ENCODE results near the gene SRGN. TPM values are rescaled to one million over a fixed set of nuclear protein-coding genes. Genes with fewer than 3 reads are reported as not detected.

SRGN gene
- total RNA-seq, 1 donor from 2014 or later = 232 TPM

GRCh38 chr10:69062901-69063300 lies 25.0 kb upstream of the SRGN start:
- Histone ChIP-seq H3K9me3 (no peaks in the 10 kb centered on the region), H3K27ac (peak overlapping the region; percentile 91), H3K4me3 (no peak overlapping the region), H3K27me3 (ENCODE audit: low read depth) (no peaks in the 10 kb centered on the region), H3K4me1 (peaks cover 62% of the 10 kb centered on the region), H3K36me3 (no peaks in the 10 kb centered on the region)
- TF ChIP-seq CTCF (IDR thresholded peaks at IDR 0.05) = no peak
- DNase-seq (no peak), ATAC-seq (no peak)
- intact Hi-C loops (cut with DNase I) = no loop called here

- peak overlapping the region; percentile 68 for H3K27ac ChIP-seq
- no peaks in the 10 kb centered on the region for H3K9me3 ChIP-seq
- H3K27me3 ChIP-seq (ENCODE audit: low read depth) = no peaks in the 10 kb centered on the region
- no peak for TF ChIP-seq CTCF (IDR thresholded peaks at IDR 0.05)
- H3K4me3 ChIP-seq = no peak overlapping the region
- peaks cover 52% of the 10 kb centered on the region for H3K4me1 ChIP-seq
- no peaks in the 10 kb centered on the region for H3K36me3 ChIP-seq
- ATAC-seq (no peak), DNase-seq (no peak)
- intact Hi-C loops (cut with DNase I) = no loop called here
Measured at GRCh38 chr10:69064762-69065328, 23.1 kb upstream of the SRGN start.

GRCh38 chr10:69065406-69066361 lies 22.2 kb upstream of the SRGN start:
- intact Hi-C loops (cut with DNase I) = no loop called here
- DNase-seq = no peak
- H3K4me1 ChIP-seq = peaks cover 44% of the 10 kb centered on the region
- peak overlapping the region; percentile 68 for H3K27ac ChIP-seq
- H3K9me3 ChIP-seq = no peaks in the 10 kb centered on the region
- no peaks in the 10 kb centered on the region for H3K36me3 ChIP-seq
- ATAC-seq = peak; percentile 26 to 35
- no peak overlapping the region for H3K4me3 ChIP-seq
- H3K27me3 ChIP-seq (ENCODE audit: low read depth) = no peaks in the 10 kb centered on the region
- no peak for TF ChIP-seq CTCF (IDR thresholded peaks at IDR 0.05)

- no peaks in the 10 kb centered on the region for H3K9me3 ChIP-seq
- no peak for TF ChIP-seq CTCF (IDR thresholded peaks at IDR 0.05)
- DNase-seq (no peak), ATAC-seq (no peak)
- H3K4me3 ChIP-seq = no peak overlapping the region
- H3K27me3 ChIP-seq (ENCODE audit: low read depth) = no peaks in the 10 kb centered on the region
- no peak overlapping the region for H3K27ac ChIP-seq
- H3K4me1 ChIP-seq = peaks cover 29% of the 10 kb centered on the region
- intact Hi-C loops (cut with DNase I) = no loop called here
- H3K36me3 ChIP-seq = no peaks in the 10 kb centered on the region
Measured at GRCh38 chr10:69067189-69067588, 20.7 kb upstream of the SRGN start.

- no peak for TF ChIP-seq CTCF (IDR thresholded peaks at IDR 0.05)
- H3K4me1 ChIP-seq = peaks cover 20% of the 10 kb centered on the region
- ATAC-seq = no peak
- peak overlapping the region; percentile 41 for H3K27ac ChIP-seq
- H3K36me3 ChIP-seq = no peaks in the 10 kb centered on the region
- no peak for DNase-seq
- intact Hi-C loops (cut with DNase I) = no loop called here
- H3K4me3 ChIP-seq = no peak overlapping the region
- H3K9me3 ChIP-seq = no peaks in the 10 kb centered on the region
- H3K27me3 ChIP-seq (ENCODE audit: low read depth) = no peaks in the 10 kb centered on the region
Measured at GRCh38 chr10:69068549-69068948, 19.4 kb upstream of the SRGN start.

All from lower lobe of right lung (tissue), 2 donors.